ENCODE results near the gene RANBP3.

Gene RANBP3

GRCh38 chr19:5923356-5923755, 54.6 kb downstream of the RANBP3 start:
- DNase-seq: no peak

GRCh38 chr19:5922161-5922545, 55.8 kb downstream of the RANBP3 start:
- no peak for DNase-seq

GRCh38 chr19:5921516-5922160, 56.3 kb downstream of the RANBP3 start:
- no peak for DNase-seq

GRCh38 chr19:5918463-5919079, 59.4 kb downstream of the RANBP3 start:
- no peak for DNase-seq

- no peak for DNase-seq
These were observed 60.4 kb downstream of the RANBP3 start for GRCh38 chr19:5917431-5918107.

GRCh38 chr19:5916181-5916708, 61.7 kb downstream of the RANBP3 start:
- no peak for DNase-seq

GRCh38 chr19:5915782-5916165, 62.2 kb downstream of the RANBP3 start:
- DNase-seq: no peak

GRCh38 chr19:5914946-5915781, 62.8 kb downstream of the RANBP3 start:
- DNase-seq: no peak

GRCh38 chr19:5914358-5914774, 63.6 kb downstream of the RANBP3 start:
- no peak for DNase-seq

GRCh38 chr19:5913739-5914357, 64.1 kb downstream of the RANBP3 start, which contains the start of gene CAPS:
TSS of gene CAPS (plus strand) at chr19:5914254. CDS start at chr19:5914407, 153 bp downstream.
- no peak for DNase-seq

- DNase-seq: no peak
These were observed 66.6 kb downstream of the RANBP3 start for GRCh38 chr19:5911366-5911765.

- DNase-seq: no peak
These were observed 67.4 kb downstream of the RANBP3 start for GRCh38 chr19:5910638-5910907.

- DNase-seq: no peak
These were observed 69.0 kb downstream of the RANBP3 start for GRCh38 chr19:5908773-5909442.

GRCh38 chr19:5907241-5907640, 70.7 kb downstream of the RANBP3 start:
- no peak for DNase-seq

GRCh38 chr19:5905114-5905778, 72.7 kb downstream of the RANBP3 start:
- peak in 1 of 5 experiments; percentile 10 for DNase-seq

GRCh38 chr19:5904352-5905113, 73.4 kb downstream of the RANBP3 start, which contains the start of gene VMAC:
TSS of gene VMAC (plus strand) at chr19:5904872. CDS start at chr19:5904891, 19 bp downstream.
- peak; percentile 99 to 100 (median 100) for DNase-seq

- DNase-seq: peak; percentile 95 to 97 (median 96)
These were observed 74.2 kb downstream of the RANBP3 start, which contains the start of gene NDUFA11 for GRCh38 chr19:5903624-5904351. TSS of gene NDUFA11 (minus strand) at chr19:5903790. CDS start at chr19:5903708, 82 bp downstream.

- DNase-seq: peak in 1 of 5 experiments; percentile 11
These were observed 74.8 kb downstream of the RANBP3 start for GRCh38 chr19:5903056-5903623.

- DNase-seq: no peak
These were observed 77.0 kb downstream of the RANBP3 start for GRCh38 chr19:5900976-5901375.
